Immature natural killer cell (primary cell): ENCODE measurements around the gene ING4. TPM values are rescaled to one million over a fixed set of nuclear protein-coding genes. Genes with fewer than 3 reads are reported as not detected.
A peak's percentile ranks its signal among the peaks of the same experiment; 100 is the strongest.

ENCODE experiments used
- DNase-seq, 3 donors: peaks; one replicate each; pipeline ENCODE4 v3.0.0; 2022; ENCODE audit warnings: mixed read lengths in 1 of 3
- H3K27ac Mint-ChIP-seq, 6 donors: one replicate each; pipeline ENCODE4 v1.8.0; 2020; ENCODE audit warnings: mixed read lengths in 6 of 6, mild to moderate bottlenecking in 5 of 6, inconsistent platforms in 4 of 6, moderate library complexity in 3 of 6
- H3K27me3 Mint-ChIP-seq, 3 donors: one replicate each; pipeline ENCODE4 v1.8.0; 2020 to 2021; ENCODE audit warnings: low read depth in 3 of 3, mild to moderate bottlenecking in 3 of 3, mixed read lengths in 3 of 3, moderate library complexity in 3 of 3, inconsistent platforms in 1 of 3
- H3K36me3 Mint-ChIP-seq, 3 donors: one replicate each; pipeline ENCODE4 v1.8.0; 2020; ENCODE audit warnings: mixed read lengths in 3 of 3, inconsistent platforms in 2 of 3, mild to moderate bottlenecking in 2 of 3
- H3K4me1 Mint-ChIP-seq, 2 donors: one replicate each; pipeline ENCODE4 v1.8.0; 2020; ENCODE audit warnings: inconsistent platforms in 2 of 2, mild to moderate bottlenecking in 2 of 2, mixed read lengths in 2 of 2, moderate library complexity in 1 of 2
- H3K4me3 Mint-ChIP-seq, 5 donors: one replicate each; pipeline ENCODE4 v1.8.0; 2020; ENCODE audit warnings: mild to moderate bottlenecking in 5 of 5, mixed read lengths in 5 of 5, inconsistent platforms in 3 of 5, moderate library complexity in 3 of 5
- H3K9me3 Mint-ChIP-seq, 6 donors: one replicate each; pipeline ENCODE4 v1.8.0; 2020; ENCODE audit warnings: mild to moderate bottlenecking in 6 of 6, mixed read lengths in 6 of 6, inconsistent platforms in 4 of 6, moderate library complexity in 3 of 6
- polyA plus RNA-seq, 3 donors: library from polyadenylated mRNA; unstranded; fragments of 300-500 nt; fragmentation: Illumina TruSeq; gene quantifications; one replicate each; pipeline ENCODE4 v1.2.3, GENCODE V29; 2021

ING4 gene
- polyA plus RNA-seq, 3 donors from 2014 or later = 60.7 to 156 (median 93.9) TPM

GRCh38 chr12:6605421-6606330 is 57.2 kb downstream of the ING4 start:
- Mint-ChIP-seq H3K4me3 (peak overlapping the region in 2 of 5 donors; percentile 92 to 98), H3K9me3 (no peaks in the 10 kb centered on the region), H3K4me1 (peaks cover 40 to 50% of the 10 kb centered on the region in 2 donors), H3K27ac (peak overlapping the region; percentile 84 to 98 (median 94)), H3K27me3 (peaks cover 0 to 15% (median 6%) of the 10 kb centered on the region in 3 donors), H3K36me3 (peaks cover 15 to 21% (median 17%) of the 10 kb centered on the region in 3 donors)
- peak; percentile 56 to 67 (median 60) for DNase-seq

DNA sequence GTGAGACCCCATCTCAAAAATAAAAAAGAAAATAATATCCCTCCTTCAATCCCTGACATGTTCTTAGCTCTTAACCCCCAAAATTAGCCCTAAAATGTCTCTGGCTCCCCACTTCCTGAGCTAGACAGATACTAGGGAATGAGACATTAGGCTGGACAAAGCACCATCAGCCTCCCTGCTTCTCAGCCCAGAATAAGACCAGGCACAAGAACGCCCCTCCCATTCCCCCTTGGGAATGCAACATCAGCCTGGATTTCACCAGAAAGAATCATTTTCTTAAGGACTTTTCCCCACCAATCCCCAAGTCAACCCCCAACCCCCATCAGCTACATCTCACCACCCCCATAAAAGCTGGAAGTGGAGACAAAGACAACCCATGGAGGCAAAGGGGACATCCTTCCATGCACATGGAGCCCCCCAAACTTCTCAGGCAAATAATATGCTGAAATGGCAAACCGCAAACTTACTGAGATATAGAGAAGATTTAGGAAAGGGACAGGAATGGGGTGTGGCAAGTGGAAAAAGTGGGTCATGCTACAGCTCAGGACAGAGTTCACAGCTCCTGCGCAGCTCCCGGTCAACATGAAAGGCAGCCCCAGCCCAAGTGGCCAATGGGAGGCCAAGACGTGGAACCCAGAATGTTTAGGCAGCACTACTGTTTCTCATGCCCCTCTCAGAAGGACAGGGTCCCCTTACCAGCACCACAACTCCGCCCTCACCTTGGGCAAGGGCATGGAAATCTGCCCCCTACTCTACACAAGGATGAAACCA is 58.5 kb downstream of the ING4 start:
- no peak for DNase-seq
- Mint-ChIP-seq H3K9me3 (no peaks in the 10 kb centered on the region), H3K4me3 (peak overlapping the region in 2 of 5 donors; percentile 92 to 98), H3K27ac (peak overlapping the region; percentile 84 to 98 (median 94)), H3K27me3 (peaks cover 0 to 14% (median 6%) of the 10 kb centered on the region in 3 donors), H3K36me3 (peaks cover 22 to 26% (median 24%) of the 10 kb centered on the region in 3 donors), H3K4me1 (peaks cover 40 to 50% of the 10 kb centered on the region in 2 donors)

DNA sequence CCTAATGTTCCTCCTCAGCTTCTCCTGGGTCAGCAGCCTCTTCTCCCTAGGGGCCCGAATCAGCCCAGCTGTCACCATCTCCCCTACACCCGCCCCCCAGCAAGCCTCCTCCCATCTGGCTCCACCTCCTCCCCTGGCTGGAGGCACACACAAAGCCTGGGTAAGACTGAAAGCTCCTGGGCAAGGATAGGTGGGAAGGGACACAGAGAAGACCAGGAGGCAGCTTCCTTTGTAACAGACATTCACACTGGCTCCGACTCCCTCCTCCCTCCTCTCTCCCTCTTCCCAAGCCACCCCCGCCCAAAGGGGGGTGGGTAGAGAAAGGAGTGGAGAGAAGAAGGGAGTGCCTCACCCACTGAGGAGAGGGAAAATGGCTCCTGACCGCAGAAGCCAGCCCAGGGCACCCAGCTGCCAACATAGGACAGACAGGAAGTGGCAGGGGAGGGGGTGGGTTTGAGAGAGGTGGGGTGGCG is 59.8 kb downstream of the ING4 start:
- Mint-ChIP-seq H3K36me3 (peaks cover 24 to 28% (median 27%) of the 10 kb centered on the region in 3 donors), H3K4me1 (peaks cover 40 to 50% of the 10 kb centered on the region in 2 donors)

GRCh38 chr12:6602526-6602925 is 60.4 kb downstream of the ING4 start:
- peak overlapping the region in 4 of 5 donors; percentile 48 to 82 (median 70) for H3K4me3 Mint-ChIP-seq
- no peak for DNase-seq
- no peaks in the 10 kb centered on the region for H3K9me3 Mint-ChIP-seq
- peak overlapping the region in 5 of 6 donors; percentile 54 to 88 (median 81) for H3K27ac Mint-ChIP-seq
- H3K36me3 Mint-ChIP-seq = peaks cover 30 to 33% (median 32%) of the 10 kb centered on the region in 3 donors
- peaks cover 40 to 50% of the 10 kb centered on the region in 2 donors for H3K4me1 Mint-ChIP-seq
- peaks cover 2 to 13% (median 6%) of the 10 kb centered on the region in 3 donors for H3K27me3 Mint-ChIP-seq

More for the DNA sequence above, 59.8 kb downstream of the ING4 start:
- DNase-seq = peak; percentile 17 to 35 (median 26)
- H3K27me3 Mint-ChIP-seq = peaks cover 2 to 13% (median 6%) of the 10 kb centered on the region in 3 donors
- H3K4me3 Mint-ChIP-seq = peak overlapping the region; percentile 48 to 82 (median 63)
- H3K9me3 Mint-ChIP-seq = no peaks in the 10 kb centered on the region
- peak overlapping the region; percentile 54 to 88 (median 80) for H3K27ac Mint-ChIP-seq

Other genes starting within 250 kb of the ING4 start
- 10 to 100 TPM; 17.0 to 28.5 (median 25.4) TPM for gene CD27, start 218.2 kb downstream of the ING4 start, polyA plus RNA-seq
- 100 to 1,000 TPM; 205 to 276 (median 259) TPM for gene TAPBPL, start 211.1 kb downstream of the ING4 start, polyA plus RNA-seq
- gene VAMP1, start 192.4 kb downstream of the ING4 start, polyA plus RNA-seq = 1 to 10 TPM; 7.8 to 9.7 (median 8.4) TPM
- gene MRPL51, start 169.9 kb downstream of the ING4 start, polyA plus RNA-seq = 100 to 1,000 TPM; 240 to 280 (median 248) TPM
- 10 to 100 TPM; 23.3 to 50.5 (median 24.0) TPM for gene NCAPD2, start 169.0 kb downstream of the ING4 start, polyA plus RNA-seq
- gene GAPDH, start 128.6 kb downstream of the ING4 start, polyA plus RNA-seq = 1,000 to 10,000 TPM; 1,615 to 2,185 (median 1,854) TPM
- gene IFFO1, start 107.1 kb downstream of the ING4 start, polyA plus RNA-seq = 10 to 100 TPM in 1 of 3 donors, 1 to 10 TPM in 2; 1.9 to 13.0 (median 3.1) TPM
- 10 to 100 TPM; 11.3 to 30.8 (median 18.0) TPM for gene NOP2, start 94.8 kb downstream of the ING4 start, polyA plus RNA-seq
- 10 to 100 TPM; 13.6 to 59.5 (median 20.7) TPM for gene CHD4, start 55.7 kb downstream of the ING4 start, polyA plus RNA-seq
- 10 to 100 TPM in 2 of 3 donors, 1 to 10 TPM in 1; 9.6 to 36.1 (median 11.6) TPM for gene LPAR5, start 27.2 kb downstream of the ING4 start, polyA plus RNA-seq
- 10 to 100 TPM in 1 of 3 donors, 1 to 10 TPM in 1, not detected in 1; 4.2 to 10.2 TPM for gene ACRBP, start 15.7 kb downstream of the ING4 start, polyA plus RNA-seq
- 10 to 100 TPM; 14.6 to 41.5 (median 31.6) TPM for gene ZNF384, start 26.3 kb upstream of the ING4 start, polyA plus RNA-seq
- not detected for gene PIANP, start 37.7 kb upstream of the ING4 start, polyA plus RNA-seq
- 10 to 100 TPM; 34.1 to 62.1 (median 45.6) TPM for gene COPS7A, start 60.9 kb upstream of the ING4 start, polyA plus RNA-seq
- gene MLF2, start 90.0 kb upstream of the ING4 start, polyA plus RNA-seq = 100 to 1,000 TPM; 102 to 165 (median 155) TPM
- gene PTMS, start 103.2 kb upstream of the ING4 start, polyA plus RNA-seq = 1 to 10 TPM in 2 of 3 donors, under 1 TPM in 1; 0.40 to 8.0 (median 4.9) TPM
- 1 to 10 TPM; 1.3 to 8.3 (median 1.6) TPM for gene LAG3, start 109.4 kb upstream of the ING4 start, polyA plus RNA-seq
- gene CD4, start 126.4 kb upstream of the ING4 start, polyA plus RNA-seq = 10 to 100 TPM in 1 of 3 donors, 1 to 10 TPM in 2; 2.0 to 11.7 (median 6.6) TPM
- gene GPR162, start 158.7 kb upstream of the ING4 start, polyA plus RNA-seq = not detected
- not detected for gene P3H3, start 165.3 kb upstream of the ING4 start, polyA plus RNA-seq
- gene GNB3, start 177.8 kb upstream of the ING4 start, polyA plus RNA-seq = not detected
- gene CDCA3, start 188.2 kb upstream of the ING4 start, polyA plus RNA-seq = 1 to 10 TPM in 1 of 3 donors, under 1 TPM in 1, not detected in 1; 0.99 to 1.5 TPM
- 10 to 100 TPM; 41.3 to 54.0 (median 52.0) TPM for gene USP5, start 189.0 kb upstream of the ING4 start, polyA plus RNA-seq
- 1,000 to 10,000 TPM in 1 of 3 donors, 100 to 1,000 TPM in 2; 801 to 1,209 (median 811) TPM for gene TPI1, start 204.4 kb upstream of the ING4 start, polyA plus RNA-seq
- 10 to 100 TPM; 11.2 to 17.0 (median 11.4) TPM for gene SPSB2, start 210.2 kb upstream of the ING4 start, polyA plus RNA-seq
- gene LRRC23, start 241.7 kb upstream of the ING4 start, polyA plus RNA-seq = 1 to 10 TPM; 2.3 to 4.4 (median 2.4) TPM